Measurements from ENCODE around the gene SNX9. TPM values are rescaled to one million over a fixed set of nuclear protein-coding genes. Genes with fewer than 3 reads are reported as not detected.

Gene SNX9
- polyA plus RNA-seq, 2 of the 4 experiments (the other 2 are of a cell fraction), result 13.9 to 29.8 TPM

GRCh38 chr6:157941101-157941863, 118.2 kb downstream of the SNX9 start:
- H3K4me3 ChIP-seq, result no peak overlapping the region
- 89% methylated on average over 12 of the region's 13 CpGs for WGBS (ENCODE audit: missing lambda C conversion rate)
- CTCF ChIA-PET, result interaction anchor here (1.5 kb wide), 1 partner anchor 274 kb away, joined by 3 read pairs; no protein-coding TSS in a partner anchor

GRCh38 chr6:157942351-157942750, 119.3 kb downstream of the SNX9 start:
- Histone ChIP-seq H3K4me2 (no peak overlapping the region), H3K4me1 (no peaks in the 10 kb centered on the region), H3K9me3 (no peaks in the 10 kb centered on the region), H3K27ac (no peak overlapping the region), H3K4me3 (no peak overlapping the region)
- ATAC-seq, result no peak
- ChIA-PET POLR2A (no interaction called here), CTCF (no interaction called here)
- FAIRE-seq, result no peak
- no peak for DNase-seq (ENCODE audit: low read depth in 1 of 2, low spot score in 1 of 2)
- 75% methylated on average over 5 of the region's 14 CpGs for WGBS (ENCODE audit: missing lambda C conversion rate)
- TF ChIP-seq ZFP36 (IDR thresholded peaks at IDR 0.05; ENCODE audit: borderline replicate concordance, partially characterized antibody) (no peak), HDAC2 (IDR thresholded peaks at IDR 0.05) (no peak), USF2 (IDR thresholded peaks at IDR 0.05) (no peak), POLR2A (IDR thresholded peaks at IDR 0.05; ENCODE audit: low read length) (no peak), MAZ (IDR thresholded peaks at IDR 0.05; ENCODE audit: borderline replicate concordance, low read depth, low read length) (no peak), HEYL (CRISPR knock-in tag; IDR thresholded peaks at IDR 0.05) (no peak), MYC (IDR thresholded peaks at IDR 0.05; ENCODE audit: borderline replicate concordance, low read length) (no peak), TFCP2L1 (CRISPR knock-in tag; IDR thresholded peaks at IDR 0.05) (no peak), SMC3 (IDR thresholded peaks at IDR 0.05) (no peak), MAFK (IDR thresholded peaks at IDR 0.05; ENCODE audit: partially characterized antibody) (no peak), HOXA7 (CRISPR knock-in tag; IDR thresholded peaks at IDR 0.05) (no peak), NPAS2 (CRISPR knock-in tag; IDR thresholded peaks at IDR 0.05; ENCODE audit: borderline replicate concordance) (no peak), E2F6 (IDR thresholded peaks at IDR 0.05; ENCODE audit: borderline replicate concordance, low read depth) (no peak), FOXS1 (CRISPR knock-in tag; IDR thresholded peaks at IDR 0.05) (no peak), ATOH8 (CRISPR knock-in tag; IDR thresholded peaks at IDR 0.05; ENCODE audit: low read depth) (no peak), HMGXB4 (CRISPR knock-in tag; IDR thresholded peaks at IDR 0.05; ENCODE audit: borderline replicate concordance) (no peak), CHD2 (IDR thresholded peaks at IDR 0.05; ENCODE audit: low read length, partially characterized antibody) (no peak)

More at GRCh38 chr6:157941101-157941863, 118.2 kb downstream of the SNX9 start:
- ATAC-seq, result no peak
- no peaks in the 10 kb centered on the region for H3K9me3 ChIP-seq
- POLR2A ChIA-PET, result no interaction called here
- no peak for TF ChIP-seq ELK1 (IDR thresholded peaks at IDR 0.05; ENCODE audit: low read depth, low read length)
- TF ChIP-seq RAD21 (conservative IDR thresholded peaks at IDR 0.05 in 1 of 2, IDR thresholded peaks at IDR 0.05 in 1 of 2), result no peak
- no peak for TF ChIP-seq JUNB (IDR thresholded peaks at IDR 0.05)
- no peak for TF ChIP-seq FOSB (CRISPR knock-in tag; IDR thresholded peaks at IDR 0.05)
- no peak for TF ChIP-seq KDM5A (IDR thresholded peaks at IDR 0.05)
- H3K4me2 ChIP-seq, result no peak overlapping the region
- FAIRE-seq, result no peak
- no peak overlapping the region for H3K27ac ChIP-seq
- no peak for DNase-seq (ENCODE audit: low read depth in 1 of 2, low spot score in 1 of 2)
- H3K4me1 ChIP-seq, result no peaks in the 10 kb centered on the region

Measured in A549 (cell line).